Measurements from ENCODE around the gene BST2. TPM values are rescaled to one million over a fixed set of nuclear protein-coding genes. Genes with fewer than 3 reads are reported as not detected.

The BST2 gene, protein sequence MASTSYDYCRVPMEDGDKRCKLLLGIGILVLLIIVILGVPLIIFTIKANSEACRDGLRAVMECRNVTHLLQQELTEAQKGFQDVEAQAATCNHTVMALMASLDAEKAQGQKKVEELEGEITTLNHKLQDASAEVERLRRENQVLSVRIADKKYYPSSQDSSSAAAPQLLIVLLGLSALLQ
- total RNA-seq (2021; fragmentation: NEBNext Ultra II Directional; extraction: Animal tissue kit (Norgen Biotek cat#: 25700)) (16.8 and 18.1 TPM in 2 replicates), polyA plus RNA-seq (2011; rRNA removed) (72.8 and 117 TPM in 2 replicates), polyA minus RNA-seq (2011; rRNA and poly(A)+ RNA removed) (29.3 and 39.6 TPM in 2 replicates)
- polyA plus RNA-seq (2011; cell fraction: cytosol; rRNA removed): 114 TPM
- polyA plus RNA-seq (2011; cell fraction: nucleus; rRNA removed): 72.3 TPM
- polyA plus RNA-seq (2012, experiment 1 of 2): 50.2 to 77.7 TPM (median 65.9 TPM) in 4 replicates
- polyA plus RNA-seq (2012, experiment 2 of 2): 123 TPM
- 23.1 TPM for polyA plus RNA-seq (2013, experiment 1 of 2)
- polyA plus RNA-seq (2013, experiment 2 of 2): 28.3 TPM
- polyA minus RNA-seq (2011; cell fraction: cytosol; rRNA and poly(A)+ RNA removed): 22.9 TPM
- polyA minus RNA-seq (2011; cell fraction: nucleus; rRNA and poly(A)+ RNA removed): 25.5 TPM
- long read RNA-seq, experiment 1, transcript BST2-201 (5 exons, 1,019 nt): major isoform, 6 of 10 reads
- long read RNA-seq, experiment 1, partial matches to known transcripts: 2 of 10 reads
- long read RNA-seq, experiment 1, other reads (novel, unspliced or antisense): 2 of 10 reads
- long read RNA-seq, experiment 2, transcript BST2-201 (5 exons, 1,019 nt): major isoform, 9 of 9 reads
- long read RNA-seq, experiment 2, partial matches to known transcripts: 0 of 9 reads
- long read RNA-seq, experiment 2, other reads (novel, unspliced or antisense): 0 of 9 reads

DNA sequence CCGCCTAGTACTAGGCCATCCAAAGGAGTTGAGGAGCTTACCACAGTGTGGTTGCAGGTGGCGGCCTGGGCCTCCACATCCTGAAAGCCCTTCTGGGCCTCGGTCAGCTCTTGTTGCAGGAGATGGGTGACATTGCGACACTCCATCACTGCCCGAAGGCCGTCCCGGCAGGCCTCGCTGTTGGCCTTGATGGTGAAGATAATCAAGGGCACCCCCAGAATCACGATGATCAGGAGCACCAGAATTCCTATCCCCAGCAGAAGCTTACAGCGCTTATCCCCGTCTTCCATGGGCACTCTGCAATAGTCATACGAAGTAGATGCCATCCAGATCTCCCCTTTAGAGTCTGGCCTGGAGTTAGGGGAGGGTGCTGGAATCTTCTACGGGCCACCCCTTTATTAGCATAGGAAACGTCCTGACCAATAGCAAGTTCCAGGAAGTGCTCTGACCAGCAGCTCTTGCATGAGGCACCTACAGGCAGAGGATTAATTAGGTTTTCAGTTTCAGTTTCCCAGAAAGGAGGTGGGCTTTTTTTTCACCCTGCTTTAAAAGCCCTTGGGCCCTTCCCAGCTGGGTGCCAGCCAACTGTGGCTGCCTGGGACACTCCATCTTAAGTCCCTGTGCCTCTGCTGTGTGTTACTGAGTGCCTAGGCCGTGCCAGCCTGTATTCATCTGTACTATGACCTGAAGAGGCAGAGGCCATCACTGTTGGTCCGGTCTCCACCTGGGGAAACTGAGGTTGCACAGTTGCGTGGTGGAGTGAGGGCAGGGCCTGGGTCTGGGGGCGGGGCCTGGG is at the start of gene BST2:
TSS of gene BST2 (minus strand) at position 381 of the 796 bp plus-strand sequence. CDS start at position 326, 55 bp downstream.
- peak within 1 kb of the TSS; percentile 3 for H3K56ac ChIP-seq (replicated peaks; ENCODE audit: insufficient read length, low read depth, low read length)
- ChIA-PET CTCF (ENCODE audit: partially characterized antibody) (interaction anchor here (0.8 to 1.6 kb wide), 5 partner anchors 10 to 60 kb away, joined by 3 to 5 read pairs (median 4); no protein-coding TSS in a partner anchor), POLR2A (ENCODE audit: partially characterized antibody) (interaction anchor here (0.6 to 4.9 kb wide), 16 partner anchors 8 to 440 kb away, joined by 3 to 44 read pairs (median 3); partner anchors contain the start of genes CCDC194 and MVB12A)
- peak within 1 kb of the TSS in 3 of 4 experiments; percentile 48 to 58 (median 55); a peak in 4 of 7 replicates for H3K9ac ChIP-seq (replicated peaks in 1 of 4; ENCODE audit: extremely low read depth in 1 of 4, low read depth in 3 of 4, low read length in 3 of 4)
- no peak within 1 kb of the TSS for H3K23ac ChIP-seq (ENCODE audit: insufficient read length)
- peaks cover 0 to 4% of the 10 kb centered on the region in 2 experiments; a peak in 1 of 4 replicates for H3K79me2 ChIP-seq (ENCODE audit: control insufficient read depth in 1 of 2, insufficient read depth in 2 of 2, low read length in 2 of 2)
- H3K27me3 ChIP-seq (replicated peaks in 1 of 4; ENCODE audit: control insufficient read depth in 3 of 4, extremely low read depth in 1 of 4, insufficient read depth in 3 of 4, low read length in 3 of 4): no peaks in the 10 kb centered on the region
- H4K5ac ChIP-seq (ENCODE audit: insufficient read length, low read depth, low read length): peak within 1 kb of the TSS; percentile 72
- H2AFZ ChIP-seq (ENCODE audit: low read length): no peak within 1 kb of the TSS
- H4K8ac ChIP-seq (ENCODE audit: extremely low read depth, insufficient read depth, low read length): peak within 1 kb of the TSS; percentile 69
- WGBS, 2 experiments (ENCODE audit: extremely low coverage in 1 of 2, insufficient coverage in 1 of 2, insufficient read length in 1 of 2, insufficient replicate concordance in 2 of 2, low coverage in 1 of 2, low lambda C conversion rate in 2 of 2, missing lambda C conversion rate in 1 of 2): 88% methylated on average over 18 of the region's 18 CpGs; no CpG with 5 or more reads in 1 of the 2 experiments
- H3K9me3 ChIP-seq (ENCODE audit: insufficient read depth in 2 of 2, low read depth in 1 of 2, low read length in 1 of 2): no peaks in the 10 kb centered on the region
- H3K79me1 ChIP-seq (ENCODE audit: low read depth, low read length): no peaks in the 10 kb centered on the region; the same call in 1 of the 2 replicates
- DNase-seq (ENCODE audit: low read depth in 1 of 2, low spot score in 2 of 2) (no peak), FAIRE-seq (no peak)
- H4K91ac ChIP-seq (replicated peaks; ENCODE audit: insufficient read length, low read length): peak within 1 kb of the TSS; percentile 86
- H3K36me3 ChIP-seq (ENCODE audit: control insufficient read depth in 2 of 4, insufficient read depth in 4 of 4, low read length in 3 of 4): peaks cover 0 to 7% (median 1%) of the 10 kb centered on the region in 4 experiments; a peak in 3 of 8 replicates
- H4K20me1 ChIP-seq (replicated peaks in 1 of 2; ENCODE audit: control insufficient read depth in 1 of 2, insufficient read depth in 2 of 2, low read length in 2 of 2): no peaks in the 10 kb centered on the region
- peak within 1 kb of the TSS; percentile 84; the same call in 1 of the 2 replicates for H2BK15ac ChIP-seq (ENCODE audit: low read length)
- H2BK12ac ChIP-seq (ENCODE audit: low read depth, low read length): peak within 1 kb of the TSS; percentile 91
- peak within 1 kb of the TSS; percentile 77; the same call in 1 of the 2 replicates for H2BK20ac ChIP-seq (ENCODE audit: low read length)
- H3K27ac ChIP-seq (ENCODE audit: low read depth, low read length): peak within 1 kb of the TSS; percentile 81
- peak within 1 kb of the TSS; percentile 25 for H3K4ac ChIP-seq (replicated peaks; ENCODE audit: insufficient read length, low read depth, low read length)
- no peak within 1 kb of the TSS for H3K14ac ChIP-seq (ENCODE audit: insufficient read length)
- H3K4me2 ChIP-seq (ENCODE audit: insufficient read depth in 1 of 2, low read depth in 2 of 2, low read length in 2 of 2): peak within 1 kb of the TSS; percentile 77 to 79
- peak within 1 kb of the TSS; percentile 81; the same call in 1 of the 2 replicates for H2BK5ac ChIP-seq (ENCODE audit: low read depth, low read length)
- peaks cover 4 to 23% (median 13%) of the 10 kb centered on the region in 4 experiments for H3K4me1 ChIP-seq (replicated peaks in 1 of 4; ENCODE audit: control insufficient read depth in 3 of 4, insufficient read depth in 4 of 4, low read length in 3 of 4)
- peak within 1 kb of the TSS; percentile 39 to 75 (median 58); a peak in 7 of 8 replicates for H3K4me3 ChIP-seq (ENCODE audit: extremely low read depth in 1 of 4, insufficient read depth in 2 of 4, low read depth in 3 of 4, low read length in 4 of 4)
- H3K23me2 ChIP-seq (ENCODE audit: low read depth, low read length): peaks cover 10% of the 10 kb centered on the region; the same call in 1 of the 2 replicates
- peak within 1 kb of the TSS; percentile 65; the same call in 1 of the 2 replicates for H2AK5ac ChIP-seq (ENCODE audit: low read depth, low read length)
- H3K18ac ChIP-seq (ENCODE audit: extremely low read depth, low read length): peak within 1 kb of the TSS; percentile 90
- peak within 1 kb of the TSS; percentile 27 for H2BK120ac ChIP-seq (replicated peaks; ENCODE audit: low read depth, low read length)
- TF ChIP-seq TAF1 (IDR thresholded peaks at IDR 0.05; ENCODE audit: low read depth, low read length) (0 out of 2 replicates have a peak, but pooled peaks have one; percentile 23), POLR2AphosphoS5 (IDR thresholded peaks at IDR 0.05; ENCODE audit: low read depth, low read length) (0 out of 2 replicates have a peak, but pooled peaks have one; percentile 25), JUN (IDR thresholded peaks at IDR 0.05; ENCODE audit: low read depth, low read length) (no peak), RBBP5 (IDR thresholded peaks at IDR 0.05; ENCODE audit: borderline replicate concordance, low read depth, low read length) (0 out of 2 replicates have a peak, but pooled peaks have one; percentile 38), POLR2A (IDR thresholded peaks at IDR 0.05; ENCODE audit: control extremely low read depth in 1 of 2, low read depth in 2 of 2, low read length in 2 of 2) (peak in 1 of 2 experiments; percentile 40; a peak in 1 of 3 replicates), TAF7 (optimal IDR thresholded peaks at IDR 0.05; ENCODE audit: borderline replicate concordance, low read depth, low read length) (peak; percentile 70), RXRA (IDR thresholded peaks at IDR 0.05; ENCODE audit: insufficient read depth, low read depth, low read length) (no peak)

Measured in H1 (cell line).